GM21367 (cell line): ENCODE results near the gene PRR22.

Experiments used
- ATAC-seq: cut with Tn5 transposase; IDR thresholded peaks from one replicate; pipeline ENCODE4 v1.9.1; 2021; ENCODE audit not compliant: unreplicated experiment

Gene PRR22

DNA sequence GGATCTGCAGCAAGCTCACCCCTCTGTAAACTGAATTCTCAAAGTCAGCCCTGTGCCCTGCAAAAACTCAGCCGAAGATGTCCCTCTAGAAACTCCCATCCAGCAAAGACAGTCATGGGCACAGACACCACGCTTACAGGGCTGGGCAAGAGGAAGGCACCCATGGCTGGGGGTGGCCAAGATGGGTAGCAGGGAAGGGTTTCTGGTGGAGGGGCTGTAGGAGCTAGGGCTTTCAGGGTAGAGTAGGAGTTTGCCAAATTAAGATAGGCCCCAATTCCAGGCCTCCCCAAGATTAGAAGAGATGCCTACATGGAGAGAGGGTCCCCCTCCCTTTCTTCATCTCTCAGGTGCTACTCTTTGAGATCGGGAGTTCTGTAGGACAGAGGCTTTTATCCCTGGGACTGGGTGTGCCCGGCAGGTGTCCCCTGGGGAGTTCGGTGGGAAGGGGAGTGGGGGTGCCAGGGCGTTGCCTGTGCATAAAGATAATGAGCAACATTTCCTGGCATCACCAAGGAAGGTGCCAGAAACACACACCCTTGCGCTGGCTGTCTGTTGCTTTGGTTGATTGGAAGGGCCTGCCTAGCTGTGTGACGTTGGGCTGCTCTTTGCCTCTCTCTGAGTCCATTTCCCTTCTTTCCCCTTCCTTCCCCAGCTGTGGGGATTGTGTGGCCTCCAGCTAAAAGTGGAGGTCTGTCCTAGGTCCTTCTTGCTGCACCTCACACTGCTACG lies 29.7 kb upstream of the PRR22 start:
- no peak for ATAC-seq

DNA sequence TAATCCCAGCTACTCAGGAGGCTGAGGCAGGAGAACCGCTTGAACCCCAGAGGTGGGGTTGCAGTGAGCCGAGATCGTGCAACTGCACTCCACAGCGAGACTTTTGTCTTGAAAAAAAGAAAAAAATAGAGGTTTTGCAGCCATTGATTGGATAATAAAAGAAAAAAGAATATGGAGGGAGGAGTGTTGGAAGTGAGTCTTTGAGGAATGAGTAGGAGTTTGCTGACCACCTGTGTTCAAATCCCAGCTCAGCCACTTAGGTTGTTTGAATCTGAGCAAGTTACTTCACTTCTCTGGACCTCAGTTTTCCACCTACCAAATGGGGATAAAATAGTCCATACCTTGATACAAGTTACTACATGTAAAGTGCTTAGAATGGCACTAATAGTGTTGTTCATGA lies 26.6 kb upstream of the PRR22 start:
- ATAC-seq: no peak

DNA sequence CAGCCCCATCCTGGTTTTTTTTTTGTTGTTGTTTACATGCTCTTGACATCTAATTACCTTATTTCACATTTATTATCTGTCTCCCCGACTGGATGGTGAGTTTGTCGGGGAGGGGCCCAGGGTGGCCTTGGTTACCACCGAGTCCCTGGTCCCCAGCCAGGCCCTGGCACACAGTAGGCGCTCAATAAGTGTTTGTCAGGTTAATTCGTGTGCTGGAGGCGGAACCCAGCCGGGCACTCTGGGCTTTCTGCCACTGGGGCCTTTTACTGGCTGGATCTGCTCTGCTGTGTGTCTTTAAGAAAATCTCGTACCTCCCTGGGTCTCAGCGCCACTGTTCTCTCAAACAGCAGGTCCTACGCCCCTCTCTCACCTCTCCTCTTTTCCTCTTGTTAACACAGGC lies 24.9 kb upstream of the PRR22 start:
- no peak for ATAC-seq

DNA sequence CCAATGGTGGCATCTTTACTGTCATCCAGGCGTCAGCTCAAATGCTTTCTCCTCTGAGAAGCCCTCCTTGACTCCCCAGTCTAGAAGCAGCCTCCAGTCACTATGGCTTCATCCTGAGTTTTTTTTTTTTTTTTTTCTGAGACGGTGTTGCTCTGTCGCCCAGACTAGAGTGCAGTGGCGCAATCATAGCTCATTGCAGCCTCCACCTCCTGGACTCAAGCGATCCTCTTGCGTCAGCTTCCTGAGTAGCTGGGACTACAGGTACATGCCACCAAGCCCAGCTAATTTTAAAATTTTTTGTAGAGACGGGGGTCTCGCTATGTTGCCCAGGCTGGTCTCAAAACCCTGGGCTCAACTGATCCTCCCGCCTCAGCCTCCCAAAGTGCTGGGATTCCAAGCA lies 24.5 kb upstream of the PRR22 start:
- ATAC-seq: no peak

DNA sequence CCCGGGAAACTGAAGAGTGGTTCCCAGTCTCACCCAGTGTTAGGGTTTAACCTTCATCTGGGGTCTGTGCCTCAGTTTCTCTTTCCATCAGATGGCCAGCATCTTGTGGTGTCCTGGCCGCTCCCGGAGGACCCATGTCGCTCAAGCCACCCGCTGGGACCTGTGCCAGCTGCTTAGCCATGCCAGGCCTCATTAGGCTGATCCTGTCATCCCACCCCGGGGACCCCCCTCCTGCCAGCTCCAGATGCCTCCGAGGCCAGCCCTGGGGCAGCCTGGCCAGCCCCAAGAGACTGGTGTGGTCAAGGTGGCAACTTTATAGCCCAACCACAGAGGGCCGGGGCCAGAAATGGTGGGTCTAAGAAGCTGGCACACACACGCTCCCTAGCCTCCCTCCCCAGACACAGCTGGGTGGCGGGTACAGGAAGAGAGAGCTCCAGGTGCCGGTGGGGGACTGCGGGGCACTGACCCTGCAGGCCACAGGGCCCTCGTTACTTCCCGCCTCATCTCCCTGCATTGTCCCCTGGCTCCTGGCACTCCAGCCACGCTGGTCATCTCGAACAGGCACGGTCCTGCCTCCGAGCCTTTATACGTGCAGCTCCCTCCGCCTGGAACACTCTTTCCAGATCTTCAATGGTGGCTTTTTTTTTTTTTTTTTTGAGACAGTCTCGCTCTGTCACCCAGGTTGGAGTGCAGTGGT lies 23.7 kb upstream of the PRR22 start:
- ATAC-seq: no peak

DNA sequence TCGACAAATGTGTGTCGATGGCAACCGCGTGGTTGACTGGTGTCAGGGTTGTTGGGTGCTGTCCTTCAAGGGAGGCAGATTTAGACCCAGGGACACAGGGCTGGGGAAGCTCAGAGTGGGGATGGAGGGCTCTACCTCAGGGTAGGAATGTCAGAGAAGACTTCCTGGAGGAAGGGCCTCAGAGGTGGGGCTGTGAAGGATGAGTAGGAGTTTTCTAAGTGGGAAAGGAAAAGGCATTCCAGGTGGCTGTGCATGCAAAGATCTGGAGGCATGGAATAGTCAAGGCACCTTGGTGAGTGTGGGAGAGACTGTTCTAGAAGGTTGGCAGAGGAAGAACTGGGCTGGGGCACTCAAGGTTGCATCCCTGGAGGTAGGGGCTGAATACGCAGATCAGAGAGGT lies 22.4 kb upstream of the PRR22 start:
- no peak for ATAC-seq

DNA sequence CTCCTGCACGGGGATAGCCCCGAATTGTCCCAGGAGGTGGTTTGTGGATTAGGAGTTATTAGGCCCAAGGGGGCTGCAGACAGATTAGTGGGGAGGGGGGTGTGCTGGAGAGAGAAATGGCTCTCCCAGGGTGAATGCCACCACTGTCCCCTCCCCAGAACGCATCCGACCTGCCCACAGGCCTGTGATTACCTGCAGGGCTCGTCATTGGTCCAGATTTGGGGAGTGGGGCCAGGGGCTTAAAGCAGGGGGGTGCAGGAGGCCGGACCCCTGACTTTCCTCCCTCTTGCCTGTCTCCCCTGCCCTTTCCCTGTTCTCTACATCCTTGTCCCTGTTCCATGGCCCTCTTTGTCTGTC lies 21.6 kb upstream of the PRR22 start:
- no peak for ATAC-seq

DNA sequence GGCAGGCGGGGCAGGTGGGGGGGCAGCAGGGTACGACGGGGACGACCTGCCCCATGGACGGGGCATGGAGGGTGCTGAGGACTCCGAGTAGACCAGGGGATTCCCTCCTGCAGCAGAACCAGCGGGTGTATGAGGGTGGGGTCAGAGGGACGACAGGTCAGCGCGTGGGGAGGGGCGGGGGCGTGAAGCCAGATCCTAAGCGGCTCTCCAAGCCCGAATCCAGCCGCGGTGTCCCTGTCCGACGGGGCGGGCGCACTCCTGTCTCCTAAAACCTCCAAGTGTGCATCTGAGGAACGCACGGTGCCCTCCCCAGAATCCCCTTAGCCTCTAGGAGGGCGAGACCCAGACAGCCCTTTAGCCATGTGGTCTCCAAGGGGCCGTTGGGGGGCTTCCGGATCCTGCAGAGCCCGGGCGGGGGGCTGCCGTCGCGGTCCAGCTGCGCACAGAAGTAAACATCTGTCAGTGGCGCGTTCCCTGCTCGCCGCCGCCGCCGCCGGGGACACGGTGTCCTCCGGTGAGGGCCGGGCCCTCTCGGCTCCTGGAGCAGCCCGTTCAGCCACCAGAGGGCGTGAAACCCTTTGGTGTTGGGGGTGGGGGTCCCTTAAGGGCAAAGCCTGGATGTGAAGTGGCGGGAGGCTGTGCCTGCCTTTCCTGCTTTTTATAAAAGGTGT lies 21.1 kb upstream of the PRR22 start:
- ATAC-seq: no peak

DNA sequence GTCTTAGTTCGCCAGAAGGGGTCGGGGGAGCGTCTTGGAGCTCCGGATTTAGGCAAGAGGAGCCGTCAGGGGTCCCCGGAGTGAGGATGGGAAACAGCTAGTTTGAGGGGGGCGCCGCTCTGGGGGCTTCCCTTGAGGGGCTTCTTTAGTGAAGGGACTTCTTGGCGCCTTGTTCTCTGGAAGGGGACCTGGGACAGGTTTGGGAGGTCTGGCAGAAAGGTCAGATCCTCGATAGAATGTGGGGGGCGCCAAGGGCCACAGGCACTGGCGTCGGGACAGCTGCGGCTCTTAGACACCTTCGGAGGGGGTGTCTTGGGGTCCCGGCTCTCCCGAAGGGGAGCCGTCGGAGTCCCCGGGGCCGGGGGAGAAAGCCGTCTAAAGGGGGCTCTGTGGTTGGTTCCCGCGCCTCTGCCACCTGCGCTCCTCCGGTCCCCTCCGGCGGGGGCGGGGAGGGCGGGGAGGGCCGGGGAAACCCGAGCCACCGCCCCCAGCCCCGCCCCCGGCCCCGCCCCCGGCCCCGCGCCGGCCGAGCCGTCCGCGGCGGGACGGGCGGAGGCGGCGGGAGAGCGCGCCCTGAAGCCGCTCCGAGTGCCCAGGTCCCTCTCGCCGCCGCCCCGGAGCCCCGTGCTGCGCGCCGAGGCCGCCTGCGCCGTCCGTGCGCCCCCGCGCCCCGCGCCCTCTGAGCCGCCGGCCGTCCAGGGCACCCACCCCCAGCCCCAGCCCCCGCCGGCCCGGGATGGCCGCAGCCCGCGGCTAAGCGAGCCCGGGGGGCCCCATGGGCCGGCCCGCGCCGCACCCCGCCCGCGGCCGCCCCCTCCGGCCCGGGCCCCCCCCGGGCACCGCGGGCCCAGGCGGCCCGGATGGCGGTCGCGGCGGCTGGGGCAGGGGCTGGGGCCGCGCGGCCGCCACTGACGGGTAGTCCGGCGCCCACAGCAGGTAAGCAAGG lies 20.2 kb upstream of the PRR22 start, which contains the start of gene NRTN:
TSS of gene NRTN (plus strand) at position 552 of the 946 bp plus-strand sequence. CDS start 19,099 bp downstream, outside the sequence.
- no peak for ATAC-seq

DNA sequence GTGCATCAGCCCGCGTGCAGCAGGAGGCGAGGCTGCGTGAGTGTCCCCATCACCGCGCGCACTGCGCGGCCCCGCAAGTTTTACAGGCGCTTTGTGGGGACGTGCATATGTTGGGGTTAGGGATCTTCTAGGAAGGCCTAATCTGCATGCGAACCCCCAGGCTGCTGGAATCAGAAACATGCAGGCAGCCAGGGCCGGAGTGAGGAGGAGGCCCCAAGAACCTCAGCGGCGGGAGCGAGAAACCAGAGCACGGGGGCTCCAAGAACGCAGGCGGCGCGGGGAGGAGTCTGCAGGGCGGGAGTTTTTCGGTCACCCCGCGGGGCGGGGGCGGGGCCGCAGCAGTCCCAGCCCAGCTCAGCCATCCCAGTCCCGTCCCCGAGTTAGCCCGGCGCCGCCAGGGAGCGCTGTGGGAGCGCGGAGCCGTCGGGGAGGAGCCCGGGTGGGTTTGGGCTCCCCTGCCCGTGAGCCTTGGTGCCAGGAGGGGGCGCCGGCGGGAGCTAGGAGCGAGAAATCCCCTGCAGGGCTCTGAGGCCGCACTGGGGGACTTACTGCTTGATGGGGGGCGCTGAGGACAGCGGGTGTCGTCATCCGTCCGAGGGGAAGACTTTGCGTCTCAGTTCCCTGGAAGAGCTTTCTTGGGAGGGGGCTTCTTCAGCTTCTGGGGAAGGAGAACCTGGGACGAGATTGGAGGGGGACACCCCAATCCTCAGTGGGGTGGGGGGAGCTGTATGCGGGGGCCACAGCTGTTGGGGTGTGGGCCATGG lies 19.4 kb upstream of the PRR22 start:
- ATAC-seq: peak; percentile 46

DNA sequence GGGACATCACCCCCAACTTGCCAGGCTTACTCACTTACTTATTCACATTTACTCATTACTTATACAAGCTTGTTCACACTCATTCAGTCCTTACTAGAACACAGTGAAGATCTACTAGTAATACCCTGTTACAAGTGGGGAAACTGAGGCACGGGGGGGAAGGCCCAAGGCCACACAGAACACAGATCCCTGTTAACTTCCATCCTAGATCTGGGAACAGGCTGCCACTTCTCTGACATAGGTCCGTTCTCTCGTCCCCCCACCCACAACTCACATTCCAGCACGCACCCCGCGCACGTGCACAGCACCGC lies 18.9 kb upstream of the PRR22 start:
- ATAC-seq: no peak

DNA sequence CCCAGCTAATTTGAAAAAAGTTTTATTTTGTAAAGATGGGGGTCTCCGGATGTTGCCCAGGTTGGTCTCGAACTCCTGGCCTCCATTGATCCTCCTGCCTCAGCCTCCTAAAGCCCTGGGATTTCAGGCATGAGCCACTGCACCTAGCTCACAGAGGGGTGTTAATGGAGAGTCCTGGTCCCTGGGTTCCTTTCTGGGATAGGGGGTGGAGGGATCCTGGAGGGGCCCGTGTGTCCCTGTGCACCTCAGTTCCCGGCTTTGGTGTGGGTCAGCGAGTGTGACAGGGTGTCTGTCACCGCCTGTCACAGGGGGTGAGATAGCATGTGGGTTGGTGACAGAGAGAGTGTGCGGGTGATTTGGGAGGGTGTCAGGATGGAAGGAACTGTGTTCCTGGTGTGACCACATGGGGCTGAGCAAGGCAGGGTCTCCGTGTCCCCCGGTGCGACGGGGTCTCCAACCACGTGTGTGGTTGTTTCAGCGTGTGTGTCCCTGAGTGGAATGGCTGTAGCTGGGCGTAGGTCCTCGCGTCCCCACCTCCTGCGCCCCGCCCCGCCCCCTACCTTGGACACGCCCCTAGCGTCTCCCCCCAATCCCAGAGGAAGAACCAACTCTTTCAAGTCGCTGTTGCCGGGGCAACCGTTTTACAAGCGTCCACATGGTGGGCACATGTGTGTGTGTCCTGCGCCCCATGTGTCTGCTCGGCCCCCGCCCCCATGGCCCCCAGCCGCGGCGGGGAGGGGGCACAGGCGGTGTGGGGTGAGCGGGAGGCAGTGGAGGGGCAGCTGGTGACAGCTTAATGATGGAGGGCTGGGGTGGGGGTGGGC lies 17.5 kb upstream of the PRR22 start:
- ATAC-seq: no peak

DNA sequence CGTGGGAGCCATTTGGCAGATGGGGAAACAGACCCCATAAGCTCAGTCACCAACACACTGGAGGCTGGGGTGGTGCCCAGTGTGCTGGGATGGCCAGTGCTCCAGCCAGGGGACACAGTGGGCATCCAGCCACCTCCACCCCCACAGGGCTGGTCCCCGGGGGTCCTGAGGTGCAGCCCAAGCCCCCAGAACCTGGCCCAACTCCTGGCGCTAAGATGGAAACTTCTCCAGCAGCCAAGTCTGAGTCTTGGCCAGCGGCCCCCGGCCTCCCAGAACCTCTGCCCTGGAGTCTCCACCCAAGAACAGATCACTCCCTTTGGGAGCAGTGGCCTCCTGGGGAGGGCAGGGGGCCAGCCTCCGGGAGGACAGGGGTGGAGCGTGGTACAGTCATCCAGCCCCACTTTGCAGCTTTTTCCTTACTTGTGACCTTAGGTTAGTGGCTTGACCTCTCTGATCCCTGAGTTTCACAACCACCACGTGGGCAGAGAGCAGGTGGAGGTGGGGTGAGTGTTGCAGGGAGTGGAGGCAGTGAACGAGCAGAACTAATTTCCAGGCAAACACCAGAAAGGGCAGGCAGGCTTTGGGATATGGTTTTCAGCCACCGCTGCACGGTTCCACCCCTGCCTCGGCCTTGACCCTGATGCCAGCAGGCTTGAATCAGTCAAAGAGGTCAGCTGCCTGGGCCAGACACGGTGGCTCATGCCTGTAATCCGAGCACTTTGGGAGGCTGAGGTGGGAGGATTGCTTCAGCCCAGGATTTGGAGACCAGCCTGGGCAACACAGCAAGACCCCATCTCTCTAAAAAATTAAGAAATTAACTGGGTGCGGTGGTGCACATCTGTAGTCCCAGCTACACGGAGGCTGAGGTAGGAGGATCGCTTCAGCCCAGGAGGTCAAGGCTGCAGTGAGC lies 16.1 kb upstream of the PRR22 start:
- no peak for ATAC-seq

DNA sequence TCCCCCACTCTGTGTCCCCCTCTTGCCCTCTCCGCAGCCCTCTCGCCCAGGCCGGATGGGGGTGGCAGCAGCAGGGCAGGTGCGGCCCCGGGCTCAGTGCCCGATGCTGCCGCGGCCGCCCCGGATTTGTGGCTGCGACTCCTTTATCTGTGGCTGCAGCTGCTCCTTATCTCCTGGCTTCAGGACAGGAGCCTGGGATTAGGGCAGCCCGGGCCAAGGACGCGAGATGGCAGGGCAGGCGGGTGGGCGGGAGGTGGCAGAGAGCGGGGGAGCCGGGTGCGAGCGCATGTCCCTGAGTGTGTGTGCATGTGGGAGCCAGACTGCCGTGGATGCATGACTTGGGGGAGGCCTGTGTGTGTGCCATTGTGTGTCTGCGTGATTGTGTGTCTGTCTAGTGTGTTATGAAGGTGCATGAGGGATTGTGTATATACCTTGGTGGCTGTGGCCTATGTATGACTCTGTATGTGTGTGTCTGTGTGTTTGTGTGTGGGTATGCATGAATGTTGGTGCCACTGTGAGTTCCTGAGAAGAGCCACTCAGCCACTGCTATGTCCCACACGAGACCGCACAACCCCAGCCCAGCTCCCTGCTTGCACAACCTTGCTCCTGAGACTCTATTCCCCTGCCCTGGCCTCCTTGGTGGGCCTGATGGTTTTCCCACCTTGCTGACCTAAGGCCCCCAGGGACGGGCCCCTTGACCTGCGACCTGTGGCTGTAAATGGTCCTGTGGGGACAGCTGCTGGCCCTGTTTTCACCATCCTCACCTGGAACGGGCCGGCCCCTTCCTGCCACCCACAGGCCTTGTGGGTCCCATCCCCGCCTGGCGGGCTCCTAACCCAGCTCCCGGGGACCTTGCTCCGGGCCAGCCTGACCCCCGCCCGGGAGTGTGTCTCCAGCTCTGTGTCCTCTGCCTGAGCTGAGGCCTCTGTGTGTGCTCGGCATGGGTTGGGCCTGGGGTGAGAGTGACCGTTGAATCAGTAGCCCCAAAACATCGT lies 15.0 kb upstream of the PRR22 start:
- ATAC-seq: no peak

DNA sequence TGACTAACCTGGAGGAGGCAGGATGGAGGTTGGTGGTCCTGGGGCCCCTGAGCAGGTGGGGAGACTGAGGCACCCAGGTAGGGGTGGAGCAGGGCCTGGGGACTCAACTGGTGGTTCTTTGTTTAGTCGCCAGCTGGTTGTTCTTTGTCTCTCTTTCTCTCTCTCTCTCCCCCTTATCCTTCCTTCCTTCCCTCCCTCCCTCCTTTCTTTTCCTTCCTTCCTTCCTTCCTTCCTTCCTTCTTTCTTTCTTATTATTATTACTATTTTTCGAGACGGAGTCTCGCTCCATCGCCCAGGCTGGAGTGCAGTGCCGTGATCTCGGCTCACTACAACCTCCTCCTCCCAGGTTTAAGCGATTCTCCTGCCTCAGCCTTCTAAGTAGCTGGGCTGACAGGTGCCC lies 13.7 kb upstream of the PRR22 start:
- no peak for ATAC-seq

DNA sequence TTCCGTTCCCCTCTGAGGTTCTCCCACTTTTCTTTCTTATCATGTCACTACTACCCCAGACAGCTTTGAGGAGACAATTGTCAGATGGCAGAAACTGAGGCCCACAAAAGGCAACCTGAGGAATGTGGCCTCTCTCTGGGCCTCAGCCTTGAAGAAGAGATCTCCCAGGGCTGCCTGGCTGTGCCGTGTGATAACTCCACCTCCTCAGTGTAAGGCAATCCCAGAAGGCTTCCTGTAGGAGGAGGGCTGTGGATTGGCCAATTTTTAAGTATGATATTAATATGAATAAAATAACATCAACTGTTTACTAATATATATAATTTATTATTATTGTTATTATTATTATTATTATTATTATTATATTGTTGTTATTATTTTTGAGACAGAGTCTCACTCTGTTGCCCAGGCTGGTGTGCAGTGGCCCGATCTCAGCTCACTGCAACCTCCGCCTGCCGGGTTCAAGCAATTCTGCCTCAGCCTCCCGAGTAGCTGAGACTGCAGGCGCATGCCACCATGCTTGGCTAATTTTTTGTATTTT lies 10.9 kb upstream of the PRR22 start:
- ATAC-seq: no peak

DNA sequence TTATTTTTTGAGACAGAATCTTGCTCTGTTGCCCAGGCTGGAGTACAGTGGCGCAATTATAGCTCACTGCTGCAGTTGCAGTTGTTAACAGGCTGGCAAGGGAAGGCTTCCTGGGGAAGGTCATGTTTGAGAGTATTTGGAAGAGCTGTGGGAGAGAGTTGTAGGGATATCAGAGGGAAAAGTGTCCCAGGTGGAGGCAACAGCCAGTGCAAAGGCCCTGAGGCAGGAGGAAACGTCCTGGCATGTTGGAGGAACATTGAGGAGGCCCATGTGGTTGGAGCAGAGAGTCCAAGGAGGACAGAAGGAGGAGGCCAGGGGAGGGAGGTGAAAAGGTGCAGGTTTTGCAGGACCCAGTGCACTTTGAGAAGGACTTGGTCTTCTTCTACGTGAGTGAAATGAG lies 8.6 kb upstream of the PRR22 start:
- no peak for ATAC-seq
